Right renal cortex interstitium (tissue), 3 donors: ENCODE data around the gene GGT6. TPM values are rescaled to one million over a fixed set of nuclear protein-coding genes. Genes with fewer than 3 reads are reported as not detected.

Source experiments
- DNase-seq, 3 donors: peaks; one replicate each; pipeline ENCODE4 v3.0.0-alpha.2; 2013; ENCODE audit warnings: low read depth in 3 of 3, low spot score in 2 of 3
- polyA plus RNA-seq, 3 donors: library from polyadenylated mRNA; unstranded; fragments of 120-200 nt; gene quantifications; one replicate each; pipeline ENCODE4 v1.2.1, GENCODE V29; 2013; ENCODE audit not compliant: insufficient read length in 3 of 3

Gene GGT6
- polyA plus RNA-seq, 3 donors: 6.1 to 8.6 (median 7.1) TPM

DNA sequence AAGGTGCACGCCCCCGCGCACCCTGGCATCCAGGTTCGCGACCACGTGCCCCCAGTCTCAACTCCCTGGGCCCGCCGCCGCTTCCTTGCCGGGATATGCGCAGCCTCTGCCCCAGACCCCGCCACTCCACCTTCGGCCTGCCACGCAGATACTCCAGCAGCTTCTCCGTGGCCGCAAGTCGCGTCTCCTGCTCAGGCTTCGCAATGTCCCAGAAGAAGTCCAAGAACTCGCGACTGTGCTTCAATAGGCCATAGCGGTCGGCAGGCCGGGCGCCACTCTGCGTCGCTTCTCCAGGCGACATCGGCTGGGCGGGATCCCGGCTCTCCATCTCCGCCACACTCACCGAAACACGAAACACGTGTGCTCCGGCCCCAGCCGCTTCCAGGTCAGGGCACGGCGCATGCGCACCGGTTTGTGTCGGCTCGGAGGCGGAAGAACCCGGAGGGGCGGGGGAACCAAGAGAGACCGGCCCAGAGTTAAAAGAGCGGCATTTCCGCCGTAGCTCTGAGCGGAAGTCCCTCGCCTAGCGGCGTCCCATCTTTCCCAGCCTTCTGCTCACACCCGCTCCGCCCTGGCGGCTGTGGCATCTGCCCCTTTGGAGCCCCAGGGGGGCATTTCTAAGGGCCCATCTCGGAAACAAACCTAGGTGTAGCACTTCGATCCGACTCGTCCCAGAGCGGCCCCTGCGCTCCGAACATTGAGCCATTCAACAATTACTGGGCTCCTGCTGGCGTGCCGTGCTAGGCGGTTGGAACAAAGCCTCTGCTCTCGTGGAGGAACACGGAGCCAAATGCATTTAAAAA is 5.2 kb downstream of the GGT6 start, which contains the start of gene MYBBP1A:
MYBBP1A (minus strand) TSS at position 388 of the 803 bp plus-strand sequence; CDS start at position 328, 60 bp downstream.
- DNase-seq: peak; percentile 85 to 93 (median 86)

GRCh38 chr17:4554441-4554996 is 5.9 kb downstream of the GGT6 start:
- no peak for DNase-seq

DNA sequence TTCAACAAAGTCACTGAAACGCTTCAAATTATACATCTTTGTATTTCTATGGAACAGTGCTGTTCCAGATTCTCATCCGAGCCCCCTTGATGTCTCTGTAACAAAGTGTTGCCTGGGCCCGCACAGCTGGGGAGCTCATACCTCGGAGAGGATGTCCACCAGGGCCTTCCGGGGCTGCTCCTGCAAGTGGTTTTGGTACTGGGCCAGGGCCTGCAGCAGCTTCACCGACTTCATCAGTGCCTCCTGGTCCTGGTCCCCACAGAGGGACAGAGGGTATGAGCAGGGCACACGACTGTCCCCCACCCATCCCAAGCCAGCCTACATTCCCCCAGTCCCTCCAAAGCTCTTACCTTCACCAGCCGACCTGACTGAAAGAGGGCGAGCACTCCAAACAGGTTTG is 6.7 kb downstream of the GGT6 start:
- DNase-seq: no peak

DNA sequence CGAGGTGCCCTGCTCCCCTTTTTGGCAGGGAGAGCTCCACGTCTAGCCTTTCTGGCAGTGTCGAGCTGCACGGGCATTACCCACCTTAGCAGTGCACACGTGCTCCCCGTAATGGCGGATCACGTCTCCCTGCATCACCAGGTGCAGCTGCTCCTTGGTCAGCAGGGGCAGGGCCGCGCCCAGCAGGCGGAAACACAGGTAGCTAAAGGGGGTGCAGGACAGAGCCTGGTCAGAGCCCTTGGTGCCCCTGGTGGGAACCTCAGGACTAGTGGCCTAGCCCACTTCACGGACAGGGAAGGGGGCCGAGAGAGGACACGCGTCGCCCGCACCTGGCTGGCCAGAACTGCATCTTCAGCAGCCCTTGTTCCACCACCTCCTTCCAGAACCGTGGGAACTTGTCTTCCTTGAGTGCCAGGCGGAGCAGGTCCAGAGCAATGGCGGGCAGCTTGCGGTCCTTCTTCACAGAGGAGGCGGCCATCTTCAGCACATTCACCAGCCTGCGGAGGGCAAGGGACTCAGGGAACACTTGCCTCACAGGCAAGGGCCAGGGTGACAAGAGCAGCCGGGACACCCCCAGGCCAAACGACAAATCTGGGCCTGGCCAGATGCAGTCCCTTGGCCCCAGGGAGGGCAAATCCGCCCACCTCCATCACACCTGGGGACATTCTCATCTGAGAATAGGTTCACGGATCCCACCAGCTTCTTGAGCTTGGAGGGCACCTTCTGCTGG is 8.4 kb downstream of the GGT6 start:
- DNase-seq: no peak

- no peak for DNase-seq
These were observed 9.2 kb downstream of the GGT6 start for GRCh38 chr17:4551141-4551540.

- DNase-seq: no peak
These were observed 9.8 kb downstream of the GGT6 start for GRCh38 chr17:4550534-4551039.

DNA sequence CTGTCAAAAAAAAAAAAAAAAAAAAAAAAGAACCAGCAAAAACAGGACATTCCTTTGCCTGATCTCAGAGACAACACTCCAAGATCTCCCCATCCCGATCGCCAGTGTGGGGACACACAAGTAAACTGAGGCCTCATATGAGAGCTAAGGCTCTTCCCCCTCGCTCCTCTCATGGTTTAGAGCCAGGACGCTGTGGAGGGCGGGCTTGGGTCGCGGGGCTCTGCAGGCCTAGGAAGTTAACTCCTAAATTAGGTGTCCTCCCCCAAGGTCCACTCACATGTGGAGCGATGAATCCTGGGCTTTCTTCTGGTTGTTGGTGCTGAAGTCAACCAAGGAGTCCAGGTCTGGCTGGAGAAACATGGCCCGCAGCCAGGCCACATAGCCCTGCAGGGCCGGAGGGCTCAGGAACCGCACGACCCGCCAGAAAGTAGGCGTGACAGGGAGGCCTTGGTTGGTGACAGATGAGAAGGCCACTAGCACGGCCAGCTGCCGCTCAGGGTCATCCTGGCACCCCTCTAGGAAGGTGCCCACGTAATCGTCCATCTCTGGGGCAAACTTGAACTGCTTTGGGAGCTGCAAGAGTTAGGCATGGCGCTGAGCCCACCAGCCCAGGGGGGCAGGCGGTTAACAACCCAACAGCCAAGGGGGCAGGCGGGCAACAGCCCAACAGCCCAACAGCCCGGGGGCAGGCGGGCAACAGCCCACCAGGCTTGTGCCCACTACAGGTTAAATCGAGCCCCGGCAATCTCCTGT is 10.4 kb downstream of the GGT6 start:
- no peak for DNase-seq

DNA sequence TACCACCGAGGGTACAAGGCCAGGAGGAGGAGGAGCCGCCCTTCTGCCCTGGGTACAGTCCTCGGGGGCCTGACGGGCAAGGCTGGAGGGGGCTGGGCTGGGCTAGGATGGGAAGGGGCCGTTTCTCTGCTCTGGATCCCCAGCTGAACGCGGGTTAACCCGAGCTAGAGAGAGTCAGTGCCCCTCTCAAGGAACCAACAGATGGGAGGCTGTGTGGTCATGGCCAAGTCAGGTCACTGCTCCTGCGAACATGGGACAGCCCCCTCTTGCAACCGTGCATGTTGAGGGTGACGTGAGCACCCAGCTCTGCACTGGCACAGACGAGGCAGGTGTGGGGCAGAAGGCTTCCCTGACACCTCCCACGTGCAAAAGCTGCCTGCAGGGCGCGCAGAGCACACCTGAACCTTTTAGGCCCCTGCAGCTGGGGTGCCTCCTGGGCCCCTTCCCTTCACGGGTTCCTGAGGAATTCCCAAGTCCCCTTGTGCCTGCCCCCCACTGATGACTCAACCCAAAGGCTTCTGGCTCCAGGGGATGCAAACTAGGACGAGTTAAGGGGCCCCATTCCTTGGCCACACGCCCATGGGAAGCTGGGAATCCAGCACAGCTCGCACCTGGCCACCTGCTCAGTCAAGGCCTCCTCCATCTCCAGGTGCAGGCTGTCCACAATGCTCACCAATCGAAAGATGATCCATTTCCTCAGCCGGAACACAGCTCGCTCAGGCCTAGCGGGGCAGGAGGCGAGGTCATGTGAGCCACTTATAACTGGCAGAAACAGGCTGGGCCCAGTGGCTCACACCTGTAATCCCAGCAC is 11.5 kb downstream of the GGT6 start:
- DNase-seq: no peak

- DNase-seq: no peak
These were observed 12.3 kb downstream of the GGT6 start for GRCh38 chr17:4548061-4548461.

- DNase-seq: no peak
These were observed 13.1 kb downstream of the GGT6 start for GRCh38 chr17:4547118-4547906.

- no peak for DNase-seq
These were observed 15.0 kb downstream of the GGT6 start for GRCh38 chr17:4545217-4545951.

DNA sequence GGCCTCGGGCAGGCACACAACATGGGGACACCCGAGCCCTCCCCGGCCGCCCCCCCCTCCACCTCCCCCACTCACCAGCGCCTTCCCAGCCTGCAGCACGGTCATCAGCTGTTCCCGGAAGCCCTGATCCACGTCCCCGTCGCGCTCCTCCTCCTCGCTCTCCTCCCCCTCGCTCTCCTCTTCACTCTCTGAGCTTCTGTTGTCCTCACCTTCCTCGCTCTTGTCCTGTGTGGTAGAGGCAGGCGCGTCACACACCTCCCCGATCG is 15.5 kb downstream of the GGT6 start:
- no peak for DNase-seq

- DNase-seq: no peak
These were observed 16.0 kb downstream of the GGT6 start for GRCh38 chr17:4544135-4544950.

- no peak for DNase-seq
These were observed 16.8 kb downstream of the GGT6 start for GRCh38 chr17:4543557-4544026.

DNA sequence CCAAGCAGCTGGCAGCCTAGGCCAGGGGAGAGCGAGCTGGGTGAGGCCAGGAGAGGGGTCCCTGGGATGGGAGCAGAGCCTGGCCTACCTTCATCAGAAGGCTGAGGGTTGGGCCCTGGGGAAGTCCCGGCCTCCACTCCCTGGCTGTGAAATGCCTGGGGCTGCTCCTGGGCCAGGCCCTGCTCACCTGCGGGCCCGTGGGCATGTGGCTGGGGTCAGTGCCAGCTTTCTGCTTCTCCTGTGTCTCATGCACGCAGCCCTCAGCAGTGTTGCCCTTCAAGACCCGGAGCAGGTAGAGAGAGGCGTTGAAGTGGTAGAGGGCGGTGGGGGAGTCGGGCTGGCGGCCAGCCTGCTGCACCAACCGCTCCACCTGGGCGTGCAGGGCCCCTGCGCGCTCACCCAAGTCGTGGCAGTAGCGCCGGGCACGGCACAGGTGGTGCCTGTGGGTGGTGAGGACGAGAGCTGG is 17.6 kb downstream of the GGT6 start:
- no peak for DNase-seq

DNA sequence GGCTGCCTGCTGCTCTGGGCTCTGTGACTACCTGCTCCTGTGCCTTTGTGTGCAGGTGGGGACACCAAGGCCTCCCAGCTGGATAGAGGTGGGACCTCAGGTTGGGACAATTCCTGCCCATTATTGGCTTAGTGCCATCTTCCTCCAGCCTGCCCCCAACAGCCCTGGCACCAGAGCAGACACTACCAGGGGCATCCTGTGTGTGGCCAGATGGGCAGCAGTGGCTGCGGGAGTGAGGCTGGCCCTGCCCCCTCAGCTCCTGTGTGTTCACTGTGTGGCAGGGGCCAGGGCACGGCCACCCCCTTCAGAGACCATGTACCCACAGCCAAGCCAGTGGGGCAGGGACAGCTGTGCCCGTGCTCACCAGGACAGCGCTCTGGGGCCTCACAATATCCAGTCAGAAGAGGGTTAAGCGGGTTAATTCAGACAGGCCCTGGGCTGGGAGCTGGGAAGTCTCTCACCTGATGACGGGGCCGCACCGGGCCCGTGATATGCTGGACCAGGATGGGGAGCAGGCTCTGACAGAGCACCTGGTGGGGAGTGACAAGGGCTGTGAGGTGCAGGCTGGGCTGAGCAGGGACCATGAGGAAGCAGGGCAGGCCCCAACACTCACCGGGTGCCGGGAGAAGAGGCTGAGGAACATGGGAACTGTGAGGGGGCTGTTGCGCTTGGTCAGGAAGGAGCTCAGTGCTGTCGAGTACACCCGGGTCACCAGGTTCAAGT is 18.2 kb downstream of the GGT6 start:
- no peak for DNase-seq
